Measurements from ENCODE around the gene PTGS1.
"Not testable (repeated sequence)": the region's sequence is repeated elsewhere in the genome, so short reads cannot be mapped to it uniquely, and the experiment has no call there.

Gene PTGS1

GRCh38 chr9:122347348-122348287, 23.2 kb upstream of the PTGS1 start:
- peak; percentile 82 for DNase-seq

- DNase-seq: no peak
These were observed 22.5 kb upstream of the PTGS1 start for GRCh38 chr9:122348288-122348777.

GRCh38 chr9:122348791-122349190, 22.0 kb upstream of the PTGS1 start:
- DNase-seq: no peak

- DNase-seq: no peak
These were observed 21.6 kb upstream of the PTGS1 start for GRCh38 chr9:122349201-122349600.

- peak; percentile 82 for DNase-seq
These were observed 20.1 kb upstream of the PTGS1 start for GRCh38 chr9:122350577-122351355.

GRCh38 chr9:122354536-122355199, 16.2 kb upstream of the PTGS1 start:
- no peak for DNase-seq

GRCh38 chr9:122355336-122355875, 15.4 kb upstream of the PTGS1 start:
- no peak for DNase-seq

GRCh38 chr9:122356627-122357026, 14.2 kb upstream of the PTGS1 start:
- DNase-seq: peak; percentile 23

- DNase-seq: no peak
These were observed 9.9 kb upstream of the PTGS1 start for GRCh38 chr9:122360891-122361290.

- not testable (repeated sequence) for DNase-seq
These were observed 7.7 kb upstream of the PTGS1 start for GRCh38 chr9:122363131-122363530.

GRCh38 chr9:122364117-122364782, 6.6 kb upstream of the PTGS1 start:
- no peak for DNase-seq

- no peak for DNase-seq
These were observed 6.1 kb upstream of the PTGS1 start for GRCh38 chr9:122364783-122365150.

GRCh38 chr9:122366074-122366660, 4.7 kb upstream of the PTGS1 start:
- no peak for DNase-seq

- DNase-seq: no peak
These were observed 3.8 kb upstream of the PTGS1 start for GRCh38 chr9:122367065-122367464.

GRCh38 chr9:122367774-122368460, 2.9 kb upstream of the PTGS1 start:
- DNase-seq: no peak

GRCh38 chr9:122368642-122369041, 2.2 kb upstream of the PTGS1 start:
- no peak for DNase-seq

GRCh38 chr9:122370303-122370702, 521 bp upstream of the PTGS1 start:
- peak; percentile 67 for DNase-seq

- no peak for DNase-seq
These were observed 1.0 kb downstream of the PTGS1 start for GRCh38 chr9:122371846-122372245.

- no peak for DNase-seq
These were observed 2.3 kb downstream of the PTGS1 start for GRCh38 chr9:122372856-122373845.

- DNase-seq: peak; percentile 84
These were observed 4.1 kb downstream of the PTGS1 start for GRCh38 chr9:122374885-122375420.
